COR-L47 (cell line): ENCODE results near the gene SYNDIG1.

Experiments
- DNase-seq: peaks from one replicate; lab custom pipeline; 2025; lab: John Stamatoyannopoulos, UW

SYNDIG1 gene

GRCh38 chr20:24585796-24586522, 116.5 kb downstream of the SYNDIG1 start:
- DNase-seq = no peak

GRCh38 chr20:24586523-24586840, 117.1 kb downstream of the SYNDIG1 start:
- no peak for DNase-seq

GRCh38 chr20:24587384-24588046, 118.1 kb downstream of the SYNDIG1 start:
- no peak for DNase-seq

GRCh38 chr20:24588047-24588635, 118.7 kb downstream of the SYNDIG1 start:
- no peak for DNase-seq

- DNase-seq = no peak
Observed at GRCh38 chr20:24588725-24589340, 119.4 kb downstream of the SYNDIG1 start.

- no peak for DNase-seq
Observed at GRCh38 chr20:24589381-24589780, 120.0 kb downstream of the SYNDIG1 start.

- no peak for DNase-seq
Observed at GRCh38 chr20:24589815-24590177, 120.4 kb downstream of the SYNDIG1 start.

GRCh38 chr20:24590178-24590982, 121.0 kb downstream of the SYNDIG1 start:
- no peak for DNase-seq

GRCh38 chr20:24597051-24597450, 127.6 kb downstream of the SYNDIG1 start:
- no peak for DNase-seq

GRCh38 chr20:24598346-24598745, 128.9 kb downstream of the SYNDIG1 start:
- no peak for DNase-seq

GRCh38 chr20:24598996-24599395, 129.6 kb downstream of the SYNDIG1 start:
- DNase-seq = no peak

- no peak for DNase-seq
Observed at GRCh38 chr20:24600012-24600411, 130.6 kb downstream of the SYNDIG1 start.

- DNase-seq = no peak
Observed at GRCh38 chr20:24603454-24603853, 134.0 kb downstream of the SYNDIG1 start.

- DNase-seq = no peak
Observed at GRCh38 chr20:24604966-24605665, 135.7 kb downstream of the SYNDIG1 start.

- DNase-seq = no peak
Observed at GRCh38 chr20:24605937-24606455, 136.6 kb downstream of the SYNDIG1 start.

GRCh38 chr20:24607402-24607801, 138.0 kb downstream of the SYNDIG1 start:
- DNase-seq = no peak

- DNase-seq = no peak
Observed at GRCh38 chr20:24608926-24609667, 139.7 kb downstream of the SYNDIG1 start.

- no peak for DNase-seq
Observed at GRCh38 chr20:24609757-24610156, 140.3 kb downstream of the SYNDIG1 start.

- DNase-seq = peak; percentile 27
Observed at GRCh38 chr20:24610341-24611115, 141.1 kb downstream of the SYNDIG1 start.
